IMR-90 (cell line): ENCODE results near the gene THYN1. TPM values are rescaled to one million over a fixed set of nuclear protein-coding genes. Genes with fewer than 3 reads are reported as not detected.

Experiments
- ATAC-seq: fragments of 200-7000 bp; cut with Tn5 transposase; 2 replicates; pipeline ENCODE4 v1.9.1; 2020; ENCODE audit warnings: low read depth, mild to moderate bottlenecking, moderate library complexity
- BruUV-seq: library from RNA; stranded (reverse); fragments of 400-500 nt; replicated peaks from 2 replicates; lab custom pipeline; 2021; lab: Mats Ljungman, UMichigan
- CTCF ChIA-PET: fragments of 300-600 bp; formaldehyde crosslinking; extraction: SDS; loops from one replicate; lab custom pipeline; 2021; ENCODE audit warnings: antibody characterized with exemption; lab: Yijun Ruan, JAX
- POLR2A ChIA-PET: fragments of 300-600 bp; sonication (Branson Sonifier 250); formaldehyde crosslinking; loops from one replicate; lab custom pipeline; 2022; ENCODE audit warnings: antibody characterized with exemption; ENCODE audit not compliant: unreplicated experiment; lab: Charles Lee
- DNase-seq: peaks from one replicate; pipeline ENCODE4 v3.0.0; 2013
- H2AFZ ChIP-seq: replicated peaks from 2 replicates; pipeline ENCODE3; 2013; ENCODE audit warnings: low read length, mild to moderate bottlenecking; ENCODE audit not compliant: poor library complexity
- H2AK5ac ChIP-seq: 2 replicates; pipeline ENCODE4 v1.6.1; 2013; ENCODE audit warnings: low read depth, low read length, inconsistent platforms
- H2AK9ac ChIP-seq: replicated peaks from 2 replicates; pipeline ENCODE3; 2013; ENCODE audit warnings: mild to moderate bottlenecking, low read depth, low read length, moderate library complexity; ENCODE audit not compliant: poor library complexity
- H2BK120ac ChIP-seq: 2 replicates; pipeline ENCODE4 v1.6.1; 2013; ENCODE audit warnings: low read depth, low read length, inconsistent platforms
- H2BK15ac ChIP-seq: 3 replicates; pipeline ENCODE4 v1.6.1; 2013; ENCODE audit warnings: low read depth, low read length, inconsistent platforms
- H2BK20ac ChIP-seq: 2 replicates; pipeline ENCODE4 v1.6.1; 2013; ENCODE audit warnings: low read depth, mild to moderate bottlenecking, inconsistent platforms, low read length, moderate library complexity
- H2BK5ac ChIP-seq: 2 replicates; pipeline ENCODE4 v1.6.1; 2013; ENCODE audit warnings: mild to moderate bottlenecking, low read depth, low read length, inconsistent platforms; ENCODE audit not compliant: poor library complexity, severe bottlenecking
- H3K14ac ChIP-seq: replicated peaks from 2 replicates; pipeline ENCODE4 v1.6.1; 2013; ENCODE audit warnings: low read depth, low read length, inconsistent platforms
- H3K18ac ChIP-seq: 2 replicates; pipeline ENCODE4 v1.6.1; 2013; ENCODE audit warnings: low read depth, low read length, control low read depth
- H3K23ac ChIP-seq: 2 replicates; pipeline ENCODE4 v1.6.1; 2013; ENCODE audit warnings: low read depth, low read length, inconsistent platforms
- H3K27ac ChIP-seq: 2 replicates; pipeline ENCODE4 v1.5.1; 2013; ENCODE audit warnings: mild to moderate bottlenecking, control low read depth, low read length; ENCODE audit not compliant: insufficient read depth
- H3K27me3 ChIP-seq: 2 replicates; pipeline ENCODE4 v1.6.1; 2013; ENCODE audit warnings: low read length; ENCODE audit not compliant: control insufficient read depth, insufficient read depth
- H3K36me3 ChIP-seq: 2 replicates; pipeline ENCODE4 v1.6.1; 2013; ENCODE audit warnings: low read length, mixed read lengths; ENCODE audit not compliant: control insufficient read depth, insufficient read depth
- H3K4ac ChIP-seq: 2 replicates; pipeline ENCODE4 v1.6.1; 2013; ENCODE audit warnings: low read depth, low read length, inconsistent platforms
- H3K4me1 ChIP-seq: 2 replicates; pipeline ENCODE4 v1.6.1; 2013; ENCODE audit warnings: low read length, mixed read lengths; ENCODE audit not compliant: control insufficient read depth, insufficient read depth
- H3K4me2 ChIP-seq: 2 replicates; pipeline ENCODE4 v1.6.1; 2013; ENCODE audit warnings: low read depth, mild to moderate bottlenecking, control low read depth, low read length, moderate library complexity
- H3K4me3 ChIP-seq: 2 replicates; pipeline ENCODE4 v1.5.1; 2013; ENCODE audit warnings: low read depth, mild to moderate bottlenecking, control low read depth, low read length, moderate library complexity; ENCODE audit not compliant: insufficient read depth
- H3K56ac ChIP-seq: 2 replicates; pipeline ENCODE4 v1.6.1; 2013; ENCODE audit warnings: low read length, inconsistent platforms; ENCODE audit not compliant: insufficient read depth; ENCODE audit errors: extremely low read depth
- H3K79me1 ChIP-seq, 2 experiments: 2 replicates each; pipeline ENCODE4 v1.6.1; 2013; ENCODE audit warnings: low read length in 2 of 2, inconsistent platforms in 1 of 2, low read depth in 1 of 2
- H3K9ac ChIP-seq: 2 replicates; pipeline ENCODE4 v1.6.1; 2013; ENCODE audit warnings: low read depth, low read length, control low read depth
- H3K9me1 ChIP-seq: 2 replicates; pipeline ENCODE4 v1.6.1; 2013; ENCODE audit warnings: low read length, inconsistent platforms; ENCODE audit not compliant: insufficient read depth
- H3K9me3 ChIP-seq: 2 replicates; pipeline ENCODE4 v1.6.1; 2013; ENCODE audit warnings: low read length; ENCODE audit not compliant: control insufficient read depth, insufficient read depth
- H4K20me1 ChIP-seq: 2 replicates; pipeline ENCODE4 v1.6.1; 2013; ENCODE audit warnings: low read length, inconsistent platforms; ENCODE audit not compliant: insufficient read depth
- H4K5ac ChIP-seq: 2 replicates; pipeline ENCODE4 v1.6.1; 2013; ENCODE audit warnings: mild to moderate bottlenecking, low read depth, low read length, control low read depth
- H4K8ac ChIP-seq, 2 experiments: 2 replicates each; pipeline ENCODE4 v1.6.1; 2013; ENCODE audit warnings: low read depth in 2 of 2, low read length in 2 of 2, control low read depth in 1 of 2, inconsistent platforms in 1 of 2
- H4K91ac ChIP-seq: 2 replicates; pipeline ENCODE4 v1.6.1; 2013; ENCODE audit warnings: low read depth, low read length, inconsistent platforms; ENCODE audit not compliant: insufficient read depth
- BHLHE40 ChIP-seq: fragments of 150-350 bp; IDR thresholded peaks from 2 replicates; pipeline ENCODE4 v1.6.1; 2016; ENCODE audit warnings: mild to moderate bottlenecking, low read depth, low read length
- CEBPB ChIP-seq: IDR thresholded peaks from 2 replicates; pipeline ENCODE4 v1.6.1; 2012; ENCODE audit warnings: low read depth, low read length, improper control_type of control experiment
- CHD1 ChIP-seq: IDR thresholded peaks from 2 replicates; pipeline ENCODE4 v1.6.1; 2012; ENCODE audit warnings: low read depth, low read length, improper control_type of control experiment
- CTCF ChIP-seq: conservative IDR thresholded peaks from 2 replicates; pipeline ENCODE4 v1.5.1; 2012; ENCODE audit warnings: mild to moderate bottlenecking, low read depth, low read length, improper control_type of control experiment
- ELK1 ChIP-seq: fragments of 150-350 bp; IDR thresholded peaks from 2 replicates; pipeline ENCODE4 v1.6.1; 2016; ENCODE audit warnings: low read depth, mild to moderate bottlenecking, low read length, moderate library complexity, borderline replicate concordance
- FOS ChIP-seq: fragments of 150-350 bp; IDR thresholded peaks from 2 replicates; pipeline ENCODE4 v1.6.1; 2016; ENCODE audit warnings: low read depth, low read length
- MAFK ChIP-seq: IDR thresholded peaks from 2 replicates; pipeline ENCODE4 v1.6.1; 2012; ENCODE audit warnings: low read depth, low read length, improper control_type of control experiment
- MAZ ChIP-seq: IDR thresholded peaks from 2 replicates; pipeline ENCODE4 v1.6.1; 2012; ENCODE audit warnings: low read depth, mild to moderate bottlenecking, low read length, improper control_type of control experiment, moderate library complexity, borderline replicate concordance
- MXI1 ChIP-seq: IDR thresholded peaks from 2 replicates; pipeline ENCODE4 v1.6.1; 2012; ENCODE audit warnings: low read depth, mild to moderate bottlenecking, low read length, moderate library complexity, borderline replicate concordance
- NFE2L2 ChIP-seq: fragments of 150-350 bp; IDR thresholded peaks from 2 replicates; pipeline ENCODE4 v1.6.1; 2016; ENCODE audit warnings: low read depth, mild to moderate bottlenecking, low read length
- POLR2A ChIP-seq: IDR thresholded peaks from 2 replicates; pipeline ENCODE4 v1.6.1; 2012; ENCODE audit warnings: mild to moderate bottlenecking, low read depth, low read length
- RAD21 ChIP-seq: IDR thresholded peaks from 2 replicates; pipeline ENCODE4 v1.6.1; 2012; ENCODE audit warnings: low read length, improper control_type of control experiment
- RCOR1 ChIP-seq: IDR thresholded peaks from 2 replicates; pipeline ENCODE4 v1.6.1; 2012; ENCODE audit warnings: mild to moderate bottlenecking, low read length, improper control_type of control experiment; ENCODE audit not compliant: insufficient replicate concordance
- RFX5 ChIP-seq: IDR thresholded peaks from 2 replicates; pipeline ENCODE4 v1.8.0; 2012; ENCODE audit warnings: low read depth, mild to moderate bottlenecking, low read length, moderate library complexity
- SMC3 ChIP-seq: fragments of 150-350 bp; IDR thresholded peaks from 2 replicates; pipeline ENCODE4 v1.6.1; 2016; ENCODE audit warnings: low read depth, mild to moderate bottlenecking, antibody characterized with exemption, low read length, moderate library complexity
- WGBS, 2 experiments: methylation state at CpG; one replicate each; pipeline versions ENCODE4 v1.1.5 to v1.1.7; 2013; ENCODE audit warnings: missing lambda C conversion rate in 2 of 2; ENCODE audit not compliant: insufficient read length in 1 of 2; ENCODE audit errors: extremely low coverage in 2 of 2; 5-methylcytosine and 5-hydroxymethylcytosine counted together
- dilution Hi-C: fragments of 300-500 bp; cut with HindIII; formaldehyde crosslinking; loops from one replicate; pipeline ENCODE4 v1.14.3; 2018; ENCODE audit warnings: low sequenced_read_pairs; ENCODE audit not compliant: unreplicated experiment
- in situ Hi-C: fragments of 300-500 bp; cut with MboI; formaldehyde crosslinking; loops from 3 replicates; pipeline ENCODE4 v1.14.3; 2019; ENCODE audit warnings: low sequenced_read_pairs, inconsistent platforms, mixed read lengths
- intact Hi-C: fragments of 100-400 bp; cut with micrococcal nuclease; formaldehyde crosslinking; loops from 2 replicates; pipeline ENCODE4 v1.10.0; 2022
- polyA plus RNA-seq, 3 experiments: library from polyadenylated mRNA; depleted of rRNA; stranded (reverse); fragments of >200 nt; gene quantifications; 2 replicates each; pipeline ENCODE4 v1.2.3, GENCODE V29; 2012; ENCODE audit warnings: low replicate concordance in 1 of 3
- total RNA-seq: library from RNA; depleted of rRNA; stranded (reverse); fragments of >200 nt; gene quantifications from 2 replicates; pipeline ENCODE4 v1.2.3, GENCODE V29; 2012
- TF ChIP-seq, protein P1 (sequence below): fragments of 150-350 bp; IDR thresholded peaks from 2 replicates; pipeline ENCODE4 v1.6.1; 2017; ENCODE audit warnings: mild to moderate bottlenecking, antibody characterized with exemption, low read length, low read depth

THYN1 gene
- total and polyA plus RNA-seq, 2 of the 4 experiments (the other 2 are of a cell fraction), result 43.1 to 72.1 TPM

DNA sequence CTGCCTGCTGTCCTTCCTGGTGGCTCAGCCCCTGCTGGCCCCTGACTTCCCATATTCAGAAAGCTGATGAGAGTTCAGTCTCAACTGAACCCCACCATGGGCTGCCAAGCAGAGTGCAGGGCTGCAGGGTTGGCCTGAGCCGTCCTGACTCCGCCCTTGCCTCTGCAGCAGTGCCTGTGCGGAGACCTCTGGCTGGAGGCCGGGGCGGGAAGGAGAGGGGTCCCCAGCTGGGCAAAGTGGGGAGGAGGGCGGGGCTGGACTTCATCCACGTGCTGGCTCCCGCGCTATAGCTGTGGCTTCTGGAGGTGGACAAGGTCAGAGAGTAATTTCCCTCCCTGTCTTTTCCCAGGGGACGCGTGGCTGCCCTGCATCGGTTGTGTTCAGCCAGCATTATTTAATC lies 36.6 kb upstream of the THYN1 start:
- WGBS, 2 experiments, result no CpG with 5 or more reads among the region's 12 CpGs
- DNase-seq (no peak), ATAC-seq (no peak)
- TF ChIP-seq SMC3 (no peak), MXI1 (no peak), MAFK (no peak), POLR2A (no peak), NFE2L2 (no peak), RCOR1 (no peak), BHLHE40 (no peak), MAZ (no peak), CHD1 (no peak), RFX5 (no peak), FOS (no peak), CEBPB (no peak), RAD21 (no peak), ELK1 (no peak), CTCF (no peak)
- TF ChIP-seq, protein P1, sequence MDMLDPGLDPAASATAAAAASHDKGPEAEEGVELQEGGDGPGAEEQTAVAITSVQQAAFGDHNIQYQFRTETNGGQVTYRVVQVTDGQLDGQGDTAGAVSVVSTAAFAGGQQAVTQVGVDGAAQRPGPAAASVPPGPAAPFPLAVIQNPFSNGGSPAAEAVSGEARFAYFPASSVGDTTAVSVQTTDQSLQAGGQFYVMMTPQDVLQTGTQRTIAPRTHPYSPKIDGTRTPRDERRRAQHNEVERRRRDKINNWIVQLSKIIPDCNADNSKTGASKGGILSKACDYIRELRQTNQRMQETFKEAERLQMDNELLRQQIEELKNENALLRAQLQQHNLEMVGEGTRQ, result no peak
- dilution Hi-C loops (no loop called here), in situ Hi-C loops (no loop called here), intact Hi-C loops (no loop called here)
- Histone ChIP-seq H4K20me1 (no peaks in the 10 kb centered on the region), H3K23ac (no peak overlapping the region), H3K56ac (no peak overlapping the region), H3K4me1 (no peaks in the 10 kb centered on the region), H3K9me3 (no peaks in the 10 kb centered on the region; the same call in 1 of the 2 replicates), H4K8ac (no peak overlapping the region), H3K4me2 (no peak overlapping the region), H3K9me1 (no peaks in the 10 kb centered on the region), H3K36me3 (no peaks in the 10 kb centered on the region), H3K14ac (no peak overlapping the region), H3K27me3 (no peaks in the 10 kb centered on the region), H2AFZ (no peak overlapping the region), H3K4ac (no peak overlapping the region), H3K27ac (no peak overlapping the region), H4K91ac (no peak overlapping the region), H2BK20ac (no peak overlapping the region), H2AK5ac (no peak overlapping the region), H3K18ac (no peak overlapping the region), H2AK9ac (no peak overlapping the region), H3K4me3 (no peak overlapping the region), H3K9ac (no peak overlapping the region), H2BK5ac (no peak overlapping the region), H3K79me1 (no peaks in the 10 kb centered on the region), H2BK120ac (no peak overlapping the region), H4K5ac (no peak overlapping the region), H2BK15ac (no peak overlapping the region)
- ChIA-PET POLR2A (no interaction called here), CTCF (no interaction called here)
- BruUV-seq, result no TSS peak
